ENCODE data around the gene DGKE.

The DGKE gene

GRCh38 chr17:56851008-56851407 lies 17.1 kb downstream of the DGKE start:
- DNase-seq, result no peak

- DNase-seq, result no peak
Observed at GRCh38 chr17:56861899-56862298, 27.9 kb downstream of the DGKE start.

DNA sequence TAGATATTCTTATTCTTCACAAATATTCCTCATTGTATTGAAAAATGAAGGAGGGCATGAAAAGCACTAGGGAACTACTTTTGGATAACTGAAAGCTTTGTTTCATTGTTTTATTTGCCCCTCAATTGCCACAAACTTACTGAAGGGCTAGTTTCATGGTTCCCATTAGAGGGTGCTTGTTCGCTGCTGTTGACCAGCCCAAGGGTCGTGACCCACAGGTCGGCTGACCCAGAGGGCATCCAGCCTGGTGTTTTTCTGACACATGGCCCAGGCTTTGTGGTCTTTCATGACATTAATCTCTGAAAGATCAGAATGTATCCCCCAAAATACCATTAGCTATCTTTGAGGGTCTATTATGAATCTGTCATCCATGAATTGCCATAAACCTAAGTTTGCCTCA lies 30.0 kb downstream of the DGKE start:
- DNase-seq, result no peak

DNA sequence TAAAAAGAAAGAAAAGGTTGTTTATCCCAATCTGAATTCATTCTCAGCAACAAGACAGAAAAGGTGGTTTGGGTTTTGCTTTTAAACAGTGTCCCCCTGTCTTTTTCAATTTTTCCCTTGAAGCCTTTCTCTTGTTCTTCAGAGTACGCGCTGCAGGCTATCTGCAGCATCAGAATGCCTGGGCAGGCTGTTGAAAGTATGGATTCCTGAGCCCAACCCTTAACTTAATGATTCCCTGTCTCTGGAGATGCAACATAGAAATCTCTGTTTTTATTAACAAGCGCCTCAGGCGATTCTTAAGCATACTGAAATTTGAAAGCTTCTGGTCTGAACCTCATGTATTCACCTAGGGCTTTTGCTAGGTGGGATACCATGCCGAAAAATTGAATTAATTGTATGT lies 32.1 kb downstream of the DGKE start:
- no peak for DNase-seq

- DNase-seq, result no peak
Observed at GRCh38 chr17:56866496-56866895, 32.5 kb downstream of the DGKE start.

GRCh38 chr17:56867948-56868376 lies 34.0 kb downstream of the DGKE start:
- no peak for DNase-seq

- no peak for DNase-seq
Observed at GRCh38 chr17:56868716-56869115, 34.8 kb downstream of the DGKE start.

DNA sequence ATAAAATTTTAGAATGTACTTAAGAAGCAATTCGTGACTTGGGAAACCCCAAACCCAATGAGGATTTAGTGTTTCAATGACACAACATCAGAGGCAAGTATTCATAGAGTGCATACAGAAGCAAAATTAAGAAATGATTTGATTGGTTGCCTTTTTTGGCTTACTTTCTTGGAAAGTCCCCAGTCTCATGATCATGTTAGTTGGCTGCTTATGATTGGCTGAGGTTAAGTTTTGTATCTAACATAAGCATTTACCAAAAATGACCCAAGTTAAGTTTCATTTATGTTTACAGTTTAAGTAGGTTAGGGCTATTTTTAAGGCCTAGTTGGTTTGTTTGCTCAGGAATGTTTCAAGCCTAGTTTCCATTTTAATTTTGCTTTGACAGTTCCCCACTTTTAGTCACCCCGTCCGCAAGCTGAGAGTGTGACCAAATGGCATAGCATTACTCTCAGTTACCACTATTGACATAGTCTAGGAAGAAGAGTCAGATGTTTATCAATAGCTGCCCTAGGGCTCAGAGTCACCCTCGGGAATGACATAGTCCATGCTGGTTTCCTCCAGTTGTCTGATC lies 36.2 kb downstream of the DGKE start:
- DNase-seq, result no peak

DNA sequence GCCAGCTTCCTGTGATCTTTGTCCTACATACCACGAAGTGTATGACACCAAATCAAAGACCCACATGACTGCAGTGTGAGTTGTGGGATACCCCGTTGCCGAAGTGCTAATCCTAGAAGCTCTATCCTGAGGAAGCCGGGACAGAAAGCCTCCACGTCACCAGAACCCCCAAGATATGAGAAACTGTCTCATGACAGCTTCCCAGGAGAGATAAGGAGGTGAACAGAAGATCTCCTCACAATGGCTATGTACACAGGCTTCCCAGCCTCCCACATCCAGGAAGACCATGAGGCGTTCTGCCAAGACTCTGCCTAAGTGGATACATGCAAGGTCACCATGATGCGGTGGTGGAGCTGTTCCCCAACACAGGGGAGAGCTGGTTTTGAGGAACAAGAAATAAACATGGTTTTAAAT lies 42.8 kb downstream of the DGKE start:
- DNase-seq, result no peak

- DNase-seq, result no peak
Observed at GRCh38 chr17:56879280-56879679, 45.3 kb downstream of the DGKE start.

GRCh38 chr17:56880133-56880532 lies 46.2 kb downstream of the DGKE start:
- DNase-seq, result no peak

DNA sequence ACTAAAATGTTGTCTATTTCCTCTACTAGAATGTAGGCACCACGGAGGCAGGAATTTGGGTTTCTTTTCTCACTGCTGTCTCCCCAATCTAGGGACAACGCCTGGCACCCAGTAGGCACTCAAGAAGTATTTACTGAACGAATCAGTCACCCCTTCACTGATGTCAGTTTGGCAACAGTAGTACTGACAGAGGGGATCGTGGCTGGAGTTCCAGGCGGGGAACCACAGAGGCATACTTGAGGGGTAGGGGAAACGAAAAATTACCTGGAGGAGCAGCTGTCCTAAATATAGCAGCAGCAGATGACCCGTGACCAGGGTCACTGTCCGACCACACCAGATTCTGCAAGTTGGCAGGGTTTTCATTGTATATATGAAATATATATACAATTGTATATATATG lies 46.6 kb downstream of the DGKE start:
- DNase-seq, result no peak

GRCh38 chr17:56881685-56882295 lies 47.8 kb downstream of the DGKE start:
- no peak for DNase-seq

DNA sequence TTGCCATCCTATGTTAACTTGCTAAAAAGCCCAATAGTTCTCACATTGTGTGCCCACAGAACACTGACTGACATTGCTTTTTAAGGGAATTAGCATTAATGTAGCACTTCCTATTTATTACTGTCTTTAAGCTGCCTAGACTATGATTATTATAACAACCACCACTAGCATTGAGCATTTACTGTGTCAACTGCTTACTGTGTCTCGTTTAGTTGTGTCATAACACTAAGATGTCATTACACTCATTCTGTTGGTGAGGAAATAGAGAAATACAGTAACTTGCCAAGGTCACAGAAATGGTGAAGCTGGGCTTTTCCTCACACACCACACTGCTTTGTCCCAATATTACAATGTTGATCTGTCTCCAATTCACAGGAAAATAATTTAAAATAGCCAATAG lies 49.7 kb downstream of the DGKE start:
- no peak for DNase-seq

DNA sequence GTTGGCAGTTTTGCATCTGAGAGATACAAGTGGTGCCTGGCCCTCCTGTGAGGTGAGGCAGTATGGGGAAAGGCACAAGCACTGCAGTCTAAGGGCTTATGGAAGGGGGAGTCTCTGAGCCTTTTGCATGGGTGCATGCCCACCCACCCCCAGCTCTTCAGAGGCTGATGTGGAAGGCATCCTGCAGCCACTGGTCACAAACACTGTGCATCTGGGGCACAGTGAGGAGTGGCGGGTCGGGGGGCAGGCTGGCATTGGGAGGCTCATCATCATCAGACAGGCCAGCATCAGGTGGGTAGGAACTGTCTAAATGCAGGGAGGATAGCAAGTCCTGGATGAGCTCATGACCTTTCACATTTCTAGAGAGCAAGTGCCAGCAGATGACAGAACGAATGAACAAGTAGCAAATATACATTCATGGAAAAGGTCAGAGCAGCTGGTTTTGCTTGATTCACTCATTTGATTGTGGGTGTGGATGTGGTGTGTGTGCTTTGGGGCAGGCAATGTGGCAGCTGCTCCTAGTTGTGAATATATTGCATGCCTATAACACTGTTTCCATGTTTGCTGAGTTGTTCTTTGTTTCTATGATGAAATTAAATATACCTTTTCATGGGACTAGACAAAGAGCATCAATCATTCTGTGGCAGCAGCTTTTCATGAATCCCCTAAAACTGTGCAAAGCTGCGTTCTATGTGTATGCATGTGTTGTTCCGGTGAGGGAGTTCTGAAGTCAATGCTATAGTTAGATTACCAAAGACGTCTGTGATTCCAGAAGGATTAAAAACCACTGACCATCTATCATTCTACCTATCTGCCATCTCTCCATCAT lies 50.7 kb downstream of the DGKE start:
- no peak for DNase-seq

GRCh38 chr17:56885312-56885657 lies 51.3 kb downstream of the DGKE start:
- no peak for DNase-seq

DNA sequence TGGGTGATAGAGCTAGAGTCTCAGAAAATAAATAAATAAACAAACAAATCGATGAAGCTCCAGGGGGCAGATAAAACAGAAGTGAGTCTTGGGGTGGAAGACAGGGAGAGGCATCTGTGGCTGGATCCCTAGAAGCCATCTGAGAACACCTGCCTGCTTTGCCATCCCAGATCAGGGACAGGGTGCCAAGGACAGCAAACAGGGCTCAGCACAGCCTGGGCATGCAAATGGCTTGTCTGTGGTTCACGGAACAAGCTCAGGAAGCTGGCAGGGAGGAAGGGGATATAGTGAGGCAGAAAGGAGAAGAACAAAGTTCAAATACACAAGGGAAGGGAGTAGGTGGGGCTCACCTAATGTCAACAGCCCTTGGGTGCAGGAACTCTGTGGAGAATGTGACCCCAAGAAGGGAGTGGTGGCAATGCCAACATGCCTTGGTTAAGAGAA lies 52.4 kb downstream of the DGKE start:
- DNase-seq, result no peak

GRCh38 chr17:56887105-56887504 lies 53.2 kb downstream of the DGKE start:
- DNase-seq, result no peak

DNA sequence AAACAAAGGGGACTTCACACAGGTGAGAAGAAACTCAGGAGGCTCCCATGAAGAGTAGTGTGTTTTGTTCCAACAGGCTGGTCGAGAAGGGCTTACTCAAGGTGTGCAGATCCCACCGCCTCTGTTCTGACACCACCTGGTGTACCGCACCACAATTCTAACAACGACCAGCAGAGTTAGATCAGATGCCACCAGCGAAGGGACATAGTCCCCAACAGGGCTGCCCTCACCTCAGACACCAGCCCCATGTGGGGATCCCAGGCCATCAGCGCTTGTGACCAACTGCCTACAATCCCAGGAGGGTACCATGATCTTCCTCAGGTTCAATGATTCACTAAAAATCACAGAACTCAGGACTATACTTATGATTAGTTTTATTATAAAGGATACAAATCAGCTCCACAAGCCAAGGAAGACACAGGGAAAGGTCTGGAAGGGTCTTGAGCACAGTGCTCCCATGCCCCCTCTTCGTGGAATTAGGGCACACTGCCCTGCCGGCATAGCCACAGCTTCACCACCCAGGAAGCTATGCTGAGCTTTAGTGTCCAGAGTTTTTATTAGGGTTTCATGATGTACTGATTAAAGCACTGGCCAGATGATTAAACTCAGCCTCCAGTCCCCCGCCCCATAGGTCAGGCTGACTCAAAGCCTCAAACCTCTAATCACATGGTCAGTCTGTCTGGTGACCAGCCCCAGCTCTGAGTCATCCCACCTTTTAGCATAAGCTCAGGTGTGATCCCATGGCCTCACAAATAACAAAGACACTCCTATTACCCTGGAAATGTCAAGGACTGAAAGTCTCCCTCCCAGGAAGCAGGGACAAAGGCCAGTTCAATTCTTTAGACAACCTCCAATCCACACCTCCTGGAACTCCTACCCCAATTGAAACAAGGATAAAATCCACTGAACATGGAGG lies 53.9 kb downstream of the DGKE start:
- DNase-seq, result no peak

DNA sequence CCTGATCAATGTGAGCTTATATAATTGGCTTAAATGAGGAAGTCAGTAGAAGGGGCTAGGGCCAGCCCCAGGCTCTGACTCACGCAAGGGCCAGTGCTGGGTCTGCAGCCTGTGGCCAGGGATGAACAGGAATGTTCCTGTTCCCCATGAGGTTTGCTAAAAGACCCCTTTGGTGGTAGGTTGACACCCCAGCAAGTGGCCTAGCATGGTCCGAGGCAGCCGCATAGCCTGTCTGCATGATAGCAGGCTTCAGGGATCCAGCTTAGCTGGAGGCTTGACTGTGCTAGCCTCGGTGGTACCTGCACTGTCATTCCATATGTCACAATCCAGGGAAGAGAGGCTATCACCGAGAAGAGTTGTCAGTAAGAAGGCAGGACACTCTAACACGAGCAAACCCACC lies 56.4 kb downstream of the DGKE start:
- DNase-seq, result no peak

DNA sequence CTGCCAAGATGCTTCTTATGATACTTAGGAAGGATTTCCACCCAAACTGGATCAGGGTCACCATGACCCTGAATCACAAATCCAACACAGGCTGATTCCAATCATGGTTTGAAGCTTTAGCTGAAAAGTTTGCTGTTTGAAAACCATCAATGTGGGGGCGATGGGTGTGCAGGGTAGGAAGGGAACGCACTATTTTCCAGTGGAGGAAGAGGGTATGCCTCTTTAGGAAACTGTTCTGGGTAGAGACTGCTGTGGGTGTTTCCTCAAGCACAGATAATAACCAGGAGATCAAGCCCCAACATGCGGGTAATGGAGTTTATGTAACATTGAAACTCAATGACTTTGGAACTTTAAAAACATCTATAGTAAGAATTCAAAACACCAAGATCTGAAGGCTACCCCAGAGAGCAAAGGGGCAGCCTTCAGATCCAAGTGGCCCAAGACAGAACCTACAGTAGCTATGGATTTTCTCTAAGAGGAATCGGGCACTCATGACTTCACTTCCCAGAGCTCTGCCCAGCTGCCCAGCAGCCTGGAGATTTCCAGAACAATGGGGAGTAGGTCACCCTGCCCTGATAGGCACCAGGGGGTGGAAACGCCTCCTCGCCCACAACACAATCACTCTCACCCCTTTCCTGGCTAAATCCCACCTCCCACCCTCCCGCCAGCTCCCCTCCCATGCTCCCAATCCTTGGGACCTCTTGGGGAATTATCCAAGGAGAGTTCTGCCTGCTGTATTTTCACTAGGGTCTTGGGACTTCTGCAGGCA lies 57.1 kb downstream of the DGKE start:
- no peak for DNase-seq

- DNase-seq, result no peak
Observed at GRCh38 chr17:56891751-56892150, 57.8 kb downstream of the DGKE start.

- no peak for DNase-seq
Observed at GRCh38 chr17:56892333-56892732, 58.4 kb downstream of the DGKE start.
